GM12878 (cell line): ENCODE results near the gene OR10V1. TPM values are rescaled to one million over a fixed set of nuclear protein-coding genes. Genes with fewer than 3 reads are reported as not detected.

Experiments used
- ATAC-seq: fragments of 200-7000 bp; cut with Tn5 transposase; 3 replicates; pipeline ENCODE4 v1.9.1; 2020; ENCODE audit warnings: mild to moderate bottlenecking, moderate library complexity
- BruUV-seq: library from RNA; stranded (reverse); fragments of 400-500 nt; replicated peaks from 2 replicates; lab custom pipeline; 2021; lab: Mats Ljungman, UMichigan
- CTCF ChIA-PET: fragments of 300-600 bp; sonication (Branson Sonifier 250); formaldehyde crosslinking; extraction: SDS; loops from one replicate; lab custom pipeline; 2021; ENCODE audit warnings: inconsistent platforms; lab: Yijun Ruan, JAX
- POLR2A ChIA-PET: fragments of 350-600 bp; formaldehyde crosslinking; extraction: SDS; loops from one replicate; lab custom pipeline; 2021; ENCODE audit warnings: inconsistent platforms; lab: Charles Lee
- RAD21 ChIA-PET: fragments of 300-600 bp; sonication (Branson Sonifier 250); formaldehyde crosslinking; loops from one replicate; lab custom pipeline; 2023; ENCODE audit warnings: antibody characterized with exemption; ENCODE audit not compliant: unreplicated experiment; lab: Charles Lee
- SMC1A ChIA-PET: fragments of 300-600 bp; sonication (Branson Sonifier 250); formaldehyde crosslinking; loops from one replicate; lab custom pipeline; 2023; ENCODE audit not compliant: unreplicated experiment, uncharacterized antibody; lab: Charles Lee
- DNase-seq: peaks from one replicate; pipeline ENCODE4 v3.0.0-alpha.2; 2011; ENCODE audit warnings: low read depth, low spot score
- FAIRE-seq: peaks from 3 replicates; lab custom pipeline; 2011; peaks lifted over from hg19 to GRCh38; lab: Jason Lieb, UNC
- H2AFZ ChIP-seq: 2 replicates; pipeline ENCODE4 v1.6.0; 2011; ENCODE audit warnings: low read depth, low read length, control low read depth; ENCODE audit not compliant: control insufficient read depth
- H3K27ac ChIP-seq: 2 replicates; pipeline ENCODE4 v1.5.1; 2011; ENCODE audit warnings: control low read depth; ENCODE audit not compliant: control insufficient read depth, insufficient read depth
- H3K27me3 ChIP-seq, 2 experiments: replicated peaks in 1 of 2; 2 replicates each; pipeline versions ENCODE4 v1.6.0 to v1.6.1; 2011; ENCODE audit warnings: low read length in 1 of 2; ENCODE audit not compliant: control insufficient read depth in 2 of 2, insufficient read depth in 2 of 2
- H3K36me3 ChIP-seq, 2 experiments: 2 replicates each; pipeline ENCODE4 v1.5.1; 2011; ENCODE audit warnings: low read length in 1 of 2; ENCODE audit not compliant: control insufficient read depth in 2 of 2, insufficient read depth in 2 of 2
- H3K4me1 ChIP-seq: 2 replicates; pipeline ENCODE4 v1.6.1; 2011; ENCODE audit warnings: mild to moderate bottlenecking, low read length, moderate library complexity, mixed read lengths; ENCODE audit not compliant: control insufficient read depth, insufficient read depth
- H3K4me2 ChIP-seq: 2 replicates; pipeline ENCODE4 v1.6.0; 2011; ENCODE audit warnings: control low read depth; ENCODE audit not compliant: control insufficient read depth, insufficient read depth
- H3K4me3 ChIP-seq: fragments of 200-600 bp; sonication (generic); 2 replicates; pipeline ENCODE4 v1.5.1; 2016
- H3K79me2 ChIP-seq: 2 replicates; pipeline ENCODE4 v1.6.0; 2011; ENCODE audit warnings: low read length; ENCODE audit not compliant: control insufficient read depth, insufficient read depth
- H3K9ac ChIP-seq: 2 replicates; pipeline ENCODE4 v1.8.0; 2011; ENCODE audit warnings: low read length, control low read depth, mixed read lengths; ENCODE audit not compliant: control insufficient read depth, insufficient read depth
- H3K9me3 ChIP-seq: replicated peaks from 3 replicates; pipeline ENCODE4 v1.5.1; 2011; ENCODE audit warnings: mild to moderate bottlenecking, low read length; ENCODE audit not compliant: control insufficient read depth, insufficient read depth
- H4K20me1 ChIP-seq: 2 replicates; pipeline ENCODE4 v1.6.0; 2011; ENCODE audit not compliant: control insufficient read depth, insufficient read depth
- CEBPB ChIP-seq, 2 experiments: fragments of 150-350 bp in 1 of 2; IDR thresholded peaks; 2 replicates each; pipeline ENCODE4 v1.6.1; 2012 to 2014; ENCODE audit warnings: low read depth in 2 of 2, low read length in 2 of 2, borderline replicate concordance in 1 of 2, inconsistent platforms in 1 of 2
- CHD2 ChIP-seq: IDR thresholded peaks from 2 replicates; pipeline ENCODE4 v1.6.1; 2011; ENCODE audit warnings: low read depth, low read length, improper control_type of control experiment, borderline replicate concordance
- FOS ChIP-seq: IDR thresholded peaks from 3 replicates; pipeline ENCODE4 v1.6.1; 2011; ENCODE audit warnings: borderline replicate concordance; ENCODE audit not compliant: insufficient read length; ENCODE audit errors: extremely low read depth
- HCFC1 ChIP-seq: fragments of 150-350 bp; IDR thresholded peaks from 2 replicates; pipeline ENCODE4 v1.6.1; 2014; ENCODE audit warnings: low read length
- IKZF2 ChIP-seq, 2 experiments: fragments of 450-650 bp; IDR thresholded peaks; 2 replicates each; pipeline ENCODE4 v1.6.1; 2017; ENCODE audit warnings: mild to moderate bottlenecking in 2 of 2, moderate library complexity in 2 of 2
- IRF4 ChIP-seq: IDR thresholded peaks from 2 replicates; pipeline ENCODE4 v1.6.1; 2011; ENCODE audit warnings: low read depth, low read length
- MTA2 ChIP-seq: fragments of 450-650 bp; IDR thresholded peaks from 2 replicates; pipeline ENCODE4 v1.6.1; 2016; ENCODE audit warnings: low read depth, mild to moderate bottlenecking, moderate library complexity
- MYC ChIP-seq: IDR thresholded peaks from 2 replicates; pipeline ENCODE4 v1.6.1; 2011; ENCODE audit warnings: mild to moderate bottlenecking, low read length, moderate library complexity, inconsistent platforms; ENCODE audit not compliant: insufficient read depth, insufficient replicate concordance, insufficient read length, severe bottlenecking
- NBN ChIP-seq: fragments of 450-650 bp; IDR thresholded peaks from 2 replicates; pipeline ENCODE4 v1.6.1; 2016
- PML ChIP-seq: IDR thresholded peaks from 2 replicates; pipeline ENCODE4 v1.6.1; 2012; ENCODE audit warnings: low read length, inconsistent platforms
- POLR2AphosphoS5 ChIP-seq: IDR thresholded peaks from 2 replicates; pipeline ENCODE4 v1.6.1; 2011; ENCODE audit warnings: mild to moderate bottlenecking, low read length, inconsistent platforms
- POU2F2 ChIP-seq: IDR thresholded peaks from 3 replicates; pipeline ENCODE4 v1.6.1; 2011; ENCODE audit warnings: low read depth, mild to moderate bottlenecking, low read length, borderline replicate concordance
- SIX5 ChIP-seq: IDR thresholded peaks from 2 replicates; pipeline ENCODE4 v1.6.1; 2011; ENCODE audit warnings: mild to moderate bottlenecking, low read depth, low read length, moderate library complexity; ENCODE audit not compliant: severe bottlenecking
- SMAD1 ChIP-seq: fragments of 450-650 bp; IDR thresholded peaks from 2 replicates; pipeline ENCODE4 v1.6.1; 2018; ENCODE audit warnings: mild to moderate bottlenecking, low read depth; ENCODE audit not compliant: partially characterized antibody
- TCF3 ChIP-seq: IDR thresholded peaks from 2 replicates; pipeline ENCODE4 v1.6.1; 2012; ENCODE audit warnings: low read depth, mild to moderate bottlenecking, low read length, borderline replicate concordance; ENCODE audit not compliant: insufficient read depth
- ZNF217 ChIP-seq: fragments of 450-650 bp; IDR thresholded peaks from 2 replicates; pipeline ENCODE4 v1.6.1; 2017; ENCODE audit warnings: antibody characterized with exemption, mild to moderate bottlenecking
- ZNF384 ChIP-seq: IDR thresholded peaks from 2 replicates; pipeline ENCODE4 v1.6.1; 2012; ENCODE audit warnings: low read depth, mild to moderate bottlenecking, low read length, improper control_type of control experiment, borderline replicate concordance
- WGBS: methylation state at CpG from one replicate; pipeline ENCODE4 v1.1.6; 2016; ENCODE audit warnings: low lambda C conversion rate; ENCODE audit not compliant: insufficient replicate concordance, insufficient coverage; ENCODE audit errors: missing lambda C conversion rate; 5-methylcytosine and 5-hydroxymethylcytosine counted together
- in situ Hi-C: fragments of 300-500 bp; cut with MboI; formaldehyde crosslinking; loops from 9 replicates; pipeline ENCODE4 v1.14.3; 2018; ENCODE audit warnings: mixed read lengths
- intact Hi-C: fragments of 100-400 bp; cut with micrococcal nuclease; formaldehyde crosslinking; loops from one replicate; pipeline ENCODE4 v1.14.2; 2022; ENCODE audit not compliant: unreplicated experiment
- polyA plus RNA-seq, 11 experiments: library from polyadenylated mRNA; depleted of rRNA in 4 of 11; unstranded in 6 of 11; stranded (reverse) in 5 of 11; fragments of >200 nt; fragmentation: Nextera tagmentation in 4 of 11; fragmentation: Illumina TruSeq in 1 of 11; extraction: Ambion mirVana in 4 of 11; extraction: Trizol in 1 of 11; gene quantifications; 1 replicate in 1 of 11; 2 replicates in 10 of 11; pipeline versions ENCODE4 v1.2.1 to v1.2.3, GENCODE V29; 2011 to 2016; ENCODE audit warnings: inconsistent platforms in 2 of 11, missing spikeins in 2 of 11, low read depth in 1 of 11
- total RNA-seq, 4 experiments: library from RNA; depleted of rRNA in 3 of 4; stranded (reverse); fragments of >200 nt in 3 of 4; fragmentation: Illumina TruSeq in 1 of 4; extraction: Trizol in 1 of 4; gene quantifications; 2 replicates each; pipeline versions ENCODE4 v1.2.1 to v1.2.3, GENCODE V29; 2013 to 2021
- TF ChIP-seq, protein P1 (sequence below): fragments of 450-650 bp; conservative IDR thresholded peaks from 2 replicates; pipeline ENCODE4 v1.6.1; 2017; ENCODE audit warnings: mild to moderate bottlenecking, moderate library complexity
- TF ChIP-seq, protein P2 (sequence below): fragments of 450-650 bp; IDR thresholded peaks from 2 replicates; pipeline ENCODE4 v1.6.1; 2017; ENCODE audit warnings: low read depth, mild to moderate bottlenecking, moderate library complexity
- TF ChIP-seq, protein P3 (sequence below): fragments of 450-650 bp; IDR thresholded peaks from 2 replicates; pipeline ENCODE4 v1.6.1; 2014; ENCODE audit warnings: mild to moderate bottlenecking

Gene OR10V1
- total and polyA plus RNA-seq, 10 of the 15 experiments (the other 5 are each of a cell fraction or from before 2014, with no cell fraction given), result not detected

DNA sequence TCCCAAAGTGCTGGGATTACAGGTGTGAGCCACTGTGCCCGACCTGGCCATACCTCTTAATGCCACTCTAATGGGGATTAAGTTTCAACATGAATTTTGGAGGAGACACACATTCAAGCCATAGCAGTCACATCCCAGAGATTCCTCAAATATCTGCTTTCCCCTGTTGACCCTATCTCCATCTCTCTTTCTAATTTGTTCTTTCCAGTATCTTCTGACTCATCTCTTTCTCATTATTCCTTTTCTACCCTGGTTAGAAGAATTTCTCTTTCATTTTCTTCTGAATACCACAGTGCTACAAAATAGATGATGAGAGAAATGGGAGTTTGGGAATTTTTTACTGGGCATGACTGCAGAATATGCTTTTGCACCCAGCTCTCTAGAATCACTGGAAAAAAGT, 5.1 kb downstream of the OR10V1 start:
- FAIRE-seq (no peak), DNase-seq (no peak), ATAC-seq (no peak)
- 5% methylated on average over 1 of the region's 1 CpG for WGBS
- H3K27me3 ChIP-seq, result no peaks in the 10 kb centered on the region
- SMC1A ChIA-PET, result no interaction called here
- intact Hi-C loops, result no loop called here
- H3K4me3 ChIP-seq, result no peak overlapping the region
- H4K20me1 ChIP-seq, result no peaks in the 10 kb centered on the region
- H3K27ac ChIP-seq, result no peak overlapping the region
- CTCF ChIA-PET, result no interaction called here
- RAD21 ChIA-PET, result no interaction called here
- POLR2A ChIA-PET, result no interaction called here
- TF ChIP-seq, protein P1, sequence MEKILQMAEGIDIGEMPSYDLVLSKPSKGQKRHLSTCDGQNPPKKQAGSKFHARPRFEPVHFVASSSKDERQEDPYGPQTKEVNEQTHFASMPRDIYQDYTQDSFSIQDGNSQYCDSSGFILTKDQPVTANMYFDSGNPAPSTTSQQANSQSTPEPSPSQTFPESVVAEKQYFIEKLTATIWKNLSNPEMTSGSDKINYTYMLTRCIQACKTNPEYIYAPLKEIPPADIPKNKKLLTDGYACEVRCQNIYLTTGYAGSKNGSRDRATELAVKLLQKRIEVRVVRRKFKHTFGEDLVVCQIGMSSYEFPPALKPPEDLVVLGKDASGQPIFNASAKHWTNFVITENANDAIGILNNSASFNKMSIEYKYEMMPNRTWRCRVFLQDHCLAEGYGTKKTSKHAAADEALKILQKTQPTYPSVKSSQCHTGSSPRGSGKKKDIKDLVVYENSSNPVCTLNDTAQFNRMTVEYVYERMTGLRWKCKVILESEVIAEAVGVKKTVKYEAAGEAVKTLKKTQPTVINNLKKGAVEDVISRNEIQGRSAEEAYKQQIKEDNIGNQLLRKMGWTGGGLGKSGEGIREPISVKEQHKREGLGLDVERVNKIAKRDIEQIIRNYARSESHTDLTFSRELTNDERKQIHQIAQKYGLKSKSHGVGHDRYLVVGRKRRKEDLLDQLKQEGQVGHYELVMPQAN, result no peak
- TF ChIP-seq TCF3 (no peak), NBN (no peak), CEBPB (IDR thresholded peaks at IDR 0.05; ENCODE audit: borderline replicate concordance in 1 of 2, low read depth in 2 of 2, low read length in 2 of 2) (no peak), MYC (no peak), MTA2 (no peak), SMAD1 (no peak), ZNF217 (no peak), IRF4 (no peak), POLR2AphosphoS5 (no peak), FOS (no peak), HCFC1 (no peak), IKZF2 (IDR thresholded peaks at IDR 0.05) (no peak), ZNF384 (no peak), PML (no peak), SIX5 (no peak), CHD2 (no peak), POU2F2 (no peak)
- TF ChIP-seq, protein P2, sequence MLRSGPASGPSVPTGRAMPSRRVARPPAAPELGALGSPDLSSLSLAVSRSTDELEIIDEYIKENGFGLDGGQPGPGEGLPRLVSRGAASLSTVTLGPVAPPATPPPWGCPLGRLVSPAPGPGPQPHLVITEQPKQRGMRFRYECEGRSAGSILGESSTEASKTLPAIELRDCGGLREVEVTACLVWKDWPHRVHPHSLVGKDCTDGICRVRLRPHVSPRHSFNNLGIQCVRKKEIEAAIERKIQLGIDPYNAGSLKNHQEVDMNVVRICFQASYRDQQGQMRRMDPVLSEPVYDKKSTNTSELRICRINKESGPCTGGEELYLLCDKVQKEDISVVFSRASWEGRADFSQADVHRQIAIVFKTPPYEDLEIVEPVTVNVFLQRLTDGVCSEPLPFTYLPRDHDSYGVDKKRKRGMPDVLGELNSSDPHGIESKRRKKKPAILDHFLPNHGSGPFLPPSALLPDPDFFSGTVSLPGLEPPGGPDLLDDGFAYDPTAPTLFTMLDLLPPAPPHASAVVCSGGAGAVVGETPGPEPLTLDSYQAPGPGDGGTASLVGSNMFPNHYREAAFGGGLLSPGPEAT, result no peak
- TF ChIP-seq, protein P3, sequence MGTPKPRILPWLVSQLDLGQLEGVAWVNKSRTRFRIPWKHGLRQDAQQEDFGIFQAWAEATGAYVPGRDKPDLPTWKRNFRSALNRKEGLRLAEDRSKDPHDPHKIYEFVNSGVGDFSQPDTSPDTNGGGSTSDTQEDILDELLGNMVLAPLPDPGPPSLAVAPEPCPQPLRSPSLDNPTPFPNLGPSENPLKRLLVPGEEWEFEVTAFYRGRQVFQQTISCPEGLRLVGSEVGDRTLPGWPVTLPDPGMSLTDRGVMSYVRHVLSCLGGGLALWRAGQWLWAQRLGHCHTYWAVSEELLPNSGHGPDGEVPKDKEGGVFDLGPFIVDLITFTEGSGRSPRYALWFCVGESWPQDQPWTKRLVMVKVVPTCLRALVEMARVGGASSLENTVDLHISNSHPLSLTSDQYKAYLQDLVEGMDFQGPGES, result no peak
- no peaks in the 10 kb centered on the region for H3K79me2 ChIP-seq
- no peak overlapping the region for H3K9ac ChIP-seq
- no peak overlapping the region for H2AFZ ChIP-seq
- no peaks in the 10 kb centered on the region for H3K36me3 ChIP-seq
- no peaks in the 10 kb centered on the region for H3K9me3 ChIP-seq
- in situ Hi-C loops, result no loop called here
- no peaks in the 10 kb centered on the region for H3K4me1 ChIP-seq
- BruUV-seq, result no TSS peak
- H3K4me2 ChIP-seq, result no peak overlapping the region
